Gastroesophageal sphincter (tissue), 4 donors: ENCODE results near the gene CLDN5. TPM values are rescaled to one million over a fixed set of nuclear protein-coding genes. Genes with fewer than 3 reads are reported as not detected.
"Not testable (repeated sequence)": the region's sequence is repeated elsewhere in the genome, so short reads cannot be mapped to it uniquely, and the experiment has no call there.

Experiments
- ATAC-seq: fragments of 150-250 bp; one replicate; pipeline ENCODE4 v1.9.1; 2016; ENCODE audit warnings: mild to moderate bottlenecking, moderate library complexity
- H3K27ac ChIP-seq, 4 donors: fragments of 200-600 bp; sonication (generic) in 3 of 4; 1 replicate in 3 of 4; 2 replicates in 1 of 4; pipeline ENCODE4 v1.5.1; 2016 to 2019
- H3K27me3 ChIP-seq: fragments of 200-600 bp; sonication (generic); one replicate; pipeline ENCODE4 v1.5.1; 2019
- H3K36me3 ChIP-seq, 2 donors: fragments of 200-600 bp; sonication (generic); one replicate each; pipeline ENCODE4 v1.5.1; 2019; ENCODE audit warnings: control low read depth in 1 of 2
- H3K4me1 ChIP-seq, 3 donors: fragments of 200-600 bp; sonication (generic); 1 replicate in 2 of 3; 2 replicates in 1 of 3; pipeline ENCODE4 v1.5.1; 2016 to 2019; ENCODE audit warnings: control low read depth in 2 of 3
- H3K4me3 ChIP-seq, 2 donors: fragments of 200-600 bp; sonication (generic); one replicate each; pipeline ENCODE4 v1.5.1; 2019; ENCODE audit warnings: mild to moderate bottlenecking in 1 of 2, moderate library complexity in 1 of 2
- H3K9me3 ChIP-seq, 3 donors: fragments of 200-600 bp; sonication (generic); one replicate each; pipeline ENCODE4 v1.5.1; 2017 to 2019; ENCODE audit warnings: control low read depth in 2 of 3
- CTCF ChIP-seq, 4 experiments: fragments of 200-600 bp in 2 of 4; fragments of 450-650 bp in 2 of 4; sonication (generic) in 1 of 4; IDR thresholded peaks; one replicate each; pipeline ENCODE4 v1.5.1; 2017 to 2019; ENCODE audit warnings: antibody characterized with exemption in 4 of 4, mild to moderate bottlenecking in 2 of 4, moderate library complexity in 2 of 4
- EP300 ChIP-seq: sonication (generic); formaldehyde crosslinking; IDR thresholded peaks from one replicate; pipeline ENCODE4 v1.6.1; 2017; ENCODE audit warnings: antibody characterized with exemption, mild to moderate bottlenecking
- POLR2A ChIP-seq, 2 donors: fragments of 450-650 bp; IDR thresholded peaks; one replicate each; pipeline ENCODE4 v1.6.1; 2017; ENCODE audit warnings: antibody characterized with exemption in 2 of 2, mild to moderate bottlenecking in 2 of 2, moderate library complexity in 1 of 2
- POLR2AphosphoS5 ChIP-seq: sonication (generic); formaldehyde crosslinking; IDR thresholded peaks from one replicate; pipeline ENCODE4 v1.6.1; 2017; ENCODE audit warnings: antibody characterized with exemption
- WGBS, 2 donors: methylation state at CpG; one replicate each; pipeline ENCODE4 v1.1.5; 2018; ENCODE audit warnings: low coverage in 1 of 2; 5-methylcytosine and 5-hydroxymethylcytosine counted together
- total RNA-seq, 4 donors: library from RNA; depleted of rRNA; stranded (reverse); fragments of >200 nt; gene quantifications; one replicate each; pipeline ENCODE4 v1.1.0, GENCODE V29; 2016

Gene CLDN5
- total RNA-seq, 4 donors from 2014 or later = 29.6 to 149 (median 93.3) TPM

DNA sequence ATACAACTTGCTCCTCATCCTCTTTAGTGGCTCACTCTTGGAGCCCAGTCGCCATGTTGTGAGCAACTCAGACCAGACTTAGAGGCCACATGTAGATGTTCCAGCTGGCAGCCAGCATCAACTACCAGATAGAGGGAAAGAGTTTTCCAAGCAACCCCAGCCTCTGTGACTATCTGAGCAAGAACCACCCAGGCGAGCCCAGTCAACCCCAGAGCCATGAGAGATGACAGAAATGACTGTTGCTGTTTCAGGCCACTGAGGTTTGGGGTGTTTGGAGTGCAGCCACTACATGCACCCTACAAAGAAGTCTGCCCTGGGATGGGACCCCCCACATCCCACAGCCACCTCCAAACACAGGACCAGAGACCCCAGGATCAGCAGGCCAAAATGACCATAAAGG, 24.8 kb upstream of the CLDN5 start:
- Histone ChIP-seq H3K4me3 (no peak overlapping the region), H3K27me3 (peaks cover 26% of the 10 kb centered on the region), H3K27ac (no peak overlapping the region), H3K36me3 (no peaks in the 10 kb centered on the region), H3K9me3 (peaks cover 0 to 19% (median 0%) of the 10 kb centered on the region in 3 donors), H3K4me1 (no peaks in the 10 kb centered on the region)
- ATAC-seq = no peak
- no CpG with 5 or more reads among the region's 2 CpGs for WGBS, 2 donors
- TF ChIP-seq POLR2AphosphoS5 (no peak), POLR2A (IDR thresholded peaks at IDR 0.05) (no peak), CTCF (IDR thresholded peaks at IDR 0.05) (no peak), EP300 (no peak)

DNA sequence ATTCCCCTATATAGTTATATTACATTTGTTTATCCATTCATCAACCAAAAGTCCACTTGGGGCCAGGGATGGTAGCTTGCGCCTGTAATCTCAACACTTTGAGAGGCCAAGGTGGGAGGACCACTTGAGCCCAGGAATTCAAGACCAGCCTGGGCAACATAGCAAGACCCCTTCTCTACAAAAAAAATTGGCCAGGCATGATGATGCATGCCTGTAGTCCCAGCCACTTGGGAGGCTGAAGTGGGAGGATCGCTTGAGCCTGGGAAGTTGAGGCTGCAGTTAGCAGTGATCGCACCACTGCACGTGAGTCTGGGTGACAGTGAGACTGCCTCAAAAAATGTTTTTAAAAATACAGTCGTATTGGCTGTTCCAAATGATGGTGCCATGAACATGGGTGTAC, 24.2 kb upstream of the CLDN5 start:
- WGBS, 2 donors = 100% methylated on average over 1 to 3 of the region's 5 CpGs
- H3K4me1 ChIP-seq, ATAC-seq, H3K4me3 ChIP-seq, H3K27ac ChIP-seq, H3K36me3 ChIP-seq: not testable (repeated sequence)
- Histone ChIP-seq H3K9me3 (peaks cover 0 to 14% (median 0%) of the 10 kb centered on the region in 3 donors), H3K27me3 (peaks cover 26% of the 10 kb centered on the region)

DNA sequence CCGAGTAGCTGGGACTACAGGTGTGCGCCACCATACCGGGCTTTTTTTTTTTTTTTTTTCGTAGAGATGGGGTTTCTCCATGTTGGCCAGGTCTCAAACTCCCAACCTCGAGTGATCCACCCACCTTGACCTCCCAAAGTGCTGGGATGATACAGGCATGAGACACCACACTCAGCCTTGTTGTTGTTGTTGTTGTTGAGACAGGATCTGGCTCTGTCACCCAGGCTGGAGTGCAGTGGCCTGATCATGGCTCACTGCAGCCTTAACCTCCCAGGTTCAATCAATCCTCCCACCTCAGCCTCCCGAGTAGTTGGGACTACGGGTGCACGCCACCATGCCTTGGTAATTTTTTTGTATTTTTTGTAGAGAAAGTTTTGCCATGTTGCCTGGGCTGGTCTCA, 23.4 kb upstream of the CLDN5 start:
- H3K36me3 ChIP-seq = no peaks in the 10 kb centered on the region

DNA sequence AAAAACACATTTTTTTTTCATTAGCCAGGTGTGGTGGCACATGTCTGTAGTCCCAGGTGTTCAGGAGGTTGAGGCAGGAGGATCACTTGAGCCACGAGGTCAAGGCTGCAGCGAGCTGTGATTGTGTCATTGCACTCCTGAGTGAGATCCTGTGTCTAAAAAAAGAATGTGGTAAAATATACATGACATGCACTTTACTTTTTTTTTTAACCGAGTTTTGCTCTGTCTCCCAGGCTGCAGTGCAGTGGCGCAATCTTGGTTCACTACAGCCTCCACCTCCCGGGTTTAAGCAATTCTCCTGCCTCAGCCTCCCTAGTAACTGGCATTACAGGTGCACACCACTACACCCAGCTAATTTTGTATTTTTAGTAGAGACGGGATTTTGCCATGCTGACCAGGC, 22.5 kb upstream of the CLDN5 start:
- WGBS, 2 donors = 68 to 69% methylated on average over 5 to 6 of the region's 6 CpGs
- TF ChIP-seq POLR2AphosphoS5 = no peak
- TF ChIP-seq POLR2A (IDR thresholded peaks at IDR 0.05) = no peak
- TF ChIP-seq CTCF (IDR thresholded peaks at IDR 0.05) = no peak
- no peak for TF ChIP-seq EP300
- peaks cover 21% of the 10 kb centered on the region for H3K27me3 ChIP-seq
- H3K27ac ChIP-seq = no peak overlapping the region
- H3K4me3 ChIP-seq = no peak overlapping the region
- H3K4me1 ChIP-seq = no peaks in the 10 kb centered on the region
- ATAC-seq = no peak
- no peaks in the 10 kb centered on the region for H3K36me3 ChIP-seq
- no peaks in the 10 kb centered on the region for H3K9me3 ChIP-seq

More for the DNA sequence above, 23.4 kb upstream of the CLDN5 start:
- no peak overlapping the region for H3K27ac ChIP-seq
- ATAC-seq = no peak
- peaks cover 0 to 6% (median 0%) of the 10 kb centered on the region in 3 donors for H3K9me3 ChIP-seq
- H3K4me3 ChIP-seq = no peak overlapping the region
- WGBS, 2 donors = 90 to 100% methylated on average over 2 to 8 of the region's 8 CpGs
- H3K4me1 ChIP-seq = no peaks in the 10 kb centered on the region
- H3K27me3 ChIP-seq = peaks cover 21% of the 10 kb centered on the region
- no peak for TF ChIP-seq CTCF (IDR thresholded peaks at IDR 0.05)
- no peak for TF ChIP-seq EP300
- TF ChIP-seq POLR2AphosphoS5 = no peak
- TF ChIP-seq POLR2A (IDR thresholded peaks at IDR 0.05) = no peak

GRCh38 chr22:19545935-19546207, 21.7 kb upstream of the CLDN5 start:
- no peak overlapping the region for H3K4me3 ChIP-seq
- H3K4me1 ChIP-seq = no peaks in the 10 kb centered on the region
- no peaks in the 10 kb centered on the region for H3K9me3 ChIP-seq
- H3K27ac ChIP-seq = no peak overlapping the region
- H3K36me3 ChIP-seq = no peaks in the 10 kb centered on the region
- 77 to 85% methylated on average over 5 of the region's 5 CpGs for WGBS, 2 donors
- ATAC-seq = no peak
- TF ChIP-seq EP300 (no peak), POLR2A (IDR thresholded peaks at IDR 0.05) (no peak), POLR2AphosphoS5 (no peak)
- H3K27me3 ChIP-seq = peaks cover 21% of the 10 kb centered on the region

DNA sequence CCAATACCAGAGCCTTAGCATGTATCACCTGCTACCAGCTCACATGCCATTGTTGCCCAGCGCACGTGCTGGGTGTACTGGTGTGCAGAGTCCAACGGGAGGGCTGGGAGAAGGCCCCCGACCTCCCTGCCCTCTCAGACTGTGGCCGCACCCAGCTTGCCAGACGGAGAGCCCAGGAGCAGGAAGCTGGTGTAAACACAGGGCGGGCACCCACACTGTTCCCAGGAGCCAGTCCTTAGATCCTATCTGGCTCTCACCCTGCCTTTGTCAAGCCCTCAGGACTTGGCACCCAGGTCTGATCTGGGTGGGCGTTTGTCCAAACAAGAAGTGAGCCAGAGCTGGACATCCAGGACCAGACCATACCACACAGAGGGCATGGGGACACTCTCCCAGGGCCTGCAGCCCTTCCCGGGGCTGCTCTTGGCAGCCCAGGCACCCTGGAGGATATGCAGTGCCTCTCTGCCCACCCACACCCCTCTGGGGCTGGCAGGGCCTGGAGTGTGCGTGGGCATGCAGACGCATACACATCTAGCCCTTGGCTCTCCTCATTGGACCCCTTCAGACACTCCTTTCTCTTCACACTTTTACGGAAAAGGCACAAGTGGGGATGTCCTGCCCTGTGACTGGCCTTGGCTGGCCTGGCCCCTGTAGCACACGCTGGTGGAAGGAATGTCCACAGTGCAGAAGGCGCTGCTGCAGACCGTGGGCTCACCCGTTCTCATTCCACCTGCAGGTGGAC, 19.9 kb upstream of the CLDN5 start:
- H3K4me1 ChIP-seq = no peaks in the 10 kb centered on the region
- peak; percentile 74 for ATAC-seq
- peaks cover 21% of the 10 kb centered on the region for H3K27me3 ChIP-seq
- no peaks in the 10 kb centered on the region for H3K36me3 ChIP-seq
- WGBS, 2 donors = 52 to 80% methylated on average over 2 to 6 of the region's 16 CpGs
- no peak overlapping the region for H3K4me3 ChIP-seq
- no peak overlapping the region for H3K27ac ChIP-seq
- H3K9me3 ChIP-seq = no peaks in the 10 kb centered on the region
- no peak for TF ChIP-seq CTCF (IDR thresholded peaks at IDR 0.05)
- TF ChIP-seq EP300 = no peak
- TF ChIP-seq POLR2AphosphoS5 = no peak
- TF ChIP-seq POLR2A (IDR thresholded peaks at IDR 0.05) = no peak
